Left forelimb (tissue), 1 donor: ENCODE data around the gene DNAJB12.
"Not testable (repeated sequence)": the region's sequence is repeated elsewhere in the genome, so short reads cannot be mapped to it uniquely, and the experiment has no call there.

Experiments used
- DNase-seq: peaks from one replicate; pipeline ENCODE4 v3.0.0-alpha.2; 2018; ENCODE audit warnings: low spot score

Gene DNAJB12

DNA sequence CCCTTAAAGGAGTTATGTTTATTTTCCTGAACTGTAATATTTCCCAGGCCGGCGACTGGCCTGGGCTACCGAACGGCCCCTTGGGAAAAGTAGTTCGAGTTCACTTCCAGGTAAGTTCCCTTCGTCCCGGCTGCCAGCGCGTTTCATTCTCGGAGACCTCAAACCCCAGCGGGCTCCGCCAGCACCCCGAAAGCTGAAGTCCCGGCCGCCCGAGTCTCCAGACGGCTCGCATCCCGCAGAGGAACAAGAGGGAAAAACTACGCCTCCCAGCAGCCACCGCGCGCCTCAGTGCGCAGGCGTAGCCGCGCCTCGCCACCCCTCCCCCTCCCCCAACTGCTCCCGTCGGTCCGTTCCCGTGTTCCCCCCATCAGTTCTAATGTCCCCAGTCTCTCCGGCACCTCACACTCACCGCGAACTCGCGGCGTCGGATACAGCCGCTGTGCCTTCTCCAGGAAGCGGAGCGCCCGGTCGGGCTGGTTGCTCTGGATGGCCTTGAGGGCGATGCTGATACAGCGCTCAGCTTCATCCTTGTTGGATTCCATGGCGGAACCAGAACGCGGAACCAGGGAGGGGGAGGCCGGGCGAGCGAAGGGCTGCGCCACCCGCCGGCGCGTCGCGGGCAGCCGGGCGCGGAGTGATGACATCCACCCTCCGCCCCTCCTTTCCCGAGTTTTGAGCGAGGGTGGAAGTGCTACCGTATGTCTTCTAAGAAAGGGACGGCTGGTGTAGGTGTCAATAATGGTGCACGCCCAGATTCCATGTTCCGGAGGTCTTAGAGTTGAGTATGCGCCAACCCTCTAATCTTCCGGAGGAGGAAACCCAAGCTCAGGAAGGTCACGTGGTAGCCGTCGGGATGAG lies at the start of gene DNAJB12:
TSS of gene DNAJB12 (minus strand) at position 564 of the 858 bp plus-strand sequence. CDS start at position 542, 22 bp downstream.
- peak; percentile 96 for DNase-seq

DNA sequence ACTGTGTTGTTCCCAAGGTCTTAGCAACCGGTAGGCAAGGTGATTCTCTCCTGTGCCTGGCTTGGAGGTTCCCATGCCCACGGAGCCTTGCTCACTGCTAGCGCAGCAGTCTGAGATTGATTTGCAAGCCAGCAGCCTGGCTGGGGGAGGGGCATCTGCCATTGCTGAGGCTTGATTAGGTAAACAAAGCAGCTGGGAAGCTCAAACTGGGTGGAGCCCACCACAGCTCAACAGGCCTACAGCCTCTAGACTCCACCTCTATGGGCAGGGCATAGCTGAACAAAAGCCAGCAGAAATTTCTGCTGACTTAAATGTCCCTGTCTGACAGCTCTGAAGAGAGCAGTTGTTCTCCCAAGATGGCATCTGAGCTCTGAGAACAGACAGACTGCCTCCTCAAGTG lies 40.9 kb upstream of the DNAJB12 start:
- DNase-seq = not testable (repeated sequence)

DNA sequence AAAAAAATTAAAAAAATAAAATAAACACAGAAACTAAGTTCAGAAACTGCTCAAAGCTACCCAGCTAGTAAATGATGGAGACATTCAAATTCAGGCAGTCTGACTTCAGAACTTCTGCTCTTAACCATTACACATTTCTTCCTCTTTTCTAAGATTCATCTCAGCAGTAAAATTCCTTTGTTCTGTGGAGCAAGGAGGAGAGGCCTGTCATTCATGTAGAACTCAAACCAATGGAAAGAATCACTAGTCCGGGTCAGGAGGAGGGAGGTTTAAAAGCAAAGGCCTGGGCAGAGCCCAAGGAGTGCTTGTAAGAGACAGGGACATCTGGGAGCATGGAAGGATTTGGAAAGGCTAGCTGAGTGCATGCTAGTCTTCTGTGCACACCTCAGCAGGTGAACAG lies 37.9 kb upstream of the DNAJB12 start:
- DNase-seq = no peak

DNA sequence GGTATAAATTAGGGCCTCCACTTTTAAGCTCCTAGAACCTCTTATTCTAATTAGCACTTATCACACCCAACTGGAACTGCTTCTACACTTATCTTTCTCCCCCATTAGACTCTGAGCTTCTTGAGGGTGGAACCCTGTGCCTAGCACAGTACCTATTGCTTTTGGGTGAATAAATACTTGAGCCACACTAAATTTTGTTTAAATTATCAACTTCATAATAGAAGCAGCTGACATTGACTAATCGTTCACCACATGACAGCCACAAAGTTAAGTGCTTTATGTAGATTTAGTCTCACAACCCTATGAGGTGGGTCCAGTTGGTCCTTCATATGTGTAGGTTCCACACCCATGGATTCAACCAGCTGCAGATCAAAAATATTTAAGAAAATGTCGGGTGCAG lies 36.0 kb upstream of the DNAJB12 start:
- no peak for DNase-seq

DNA sequence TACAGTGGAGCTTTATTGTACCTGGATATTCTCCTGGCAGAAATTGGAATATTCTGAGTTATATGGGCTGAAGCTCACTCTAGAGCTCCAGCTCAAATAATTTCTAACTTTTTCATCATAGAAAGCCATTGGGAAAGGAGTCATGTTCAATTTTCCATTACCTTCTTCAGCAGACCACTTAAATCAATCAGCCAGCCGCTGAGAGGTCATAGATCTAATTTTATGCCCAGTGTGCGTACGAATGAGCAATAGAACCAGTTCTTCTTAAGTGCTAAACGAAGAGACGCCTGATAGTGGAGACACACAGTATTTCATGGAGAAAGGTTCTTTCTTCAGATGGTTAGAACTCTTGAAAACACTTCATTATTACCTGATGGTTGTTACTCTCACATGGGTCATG lies 35.0 kb upstream of the DNAJB12 start:
- DNase-seq = no peak

DNA sequence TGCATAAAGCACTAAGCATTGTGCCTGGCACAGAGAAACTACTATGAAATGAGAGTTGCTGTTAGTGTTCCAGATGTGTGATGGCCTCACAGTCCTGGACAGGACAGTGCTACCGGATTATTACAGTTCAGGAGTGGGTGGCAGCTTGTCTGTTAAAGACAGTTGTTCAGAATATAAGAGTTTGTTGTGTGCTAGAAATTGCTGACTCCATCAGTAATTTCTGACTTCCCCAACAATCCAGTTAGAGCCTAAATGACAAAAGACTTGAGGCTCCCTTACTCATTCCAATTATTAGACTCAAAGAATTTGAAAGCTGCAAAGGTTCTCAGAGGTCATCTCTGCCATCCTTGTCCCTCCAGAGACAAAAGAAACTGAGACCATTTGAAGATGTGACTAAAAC lies 34.3 kb upstream of the DNAJB12 start:
- DNase-seq = no peak

DNA sequence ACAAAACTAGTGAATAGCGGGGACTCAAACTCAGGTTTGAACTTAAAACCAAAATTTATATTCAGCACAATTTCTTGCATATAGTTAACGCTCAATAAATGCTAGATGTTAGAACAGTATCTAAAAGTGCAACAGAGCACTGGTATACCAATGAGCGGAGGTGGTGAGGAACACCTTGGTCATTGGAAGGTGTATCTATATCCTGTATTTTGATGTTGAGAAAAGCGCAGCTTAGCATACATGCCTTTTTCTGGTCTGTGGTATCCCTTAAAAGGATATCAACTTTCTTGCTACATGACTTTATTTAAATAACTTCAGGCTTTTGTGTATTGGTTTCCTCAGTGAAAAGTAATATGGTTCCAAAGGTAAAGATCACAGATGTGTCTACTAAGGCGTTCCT lies 33.3 kb upstream of the DNAJB12 start:
- no peak for DNase-seq

DNA sequence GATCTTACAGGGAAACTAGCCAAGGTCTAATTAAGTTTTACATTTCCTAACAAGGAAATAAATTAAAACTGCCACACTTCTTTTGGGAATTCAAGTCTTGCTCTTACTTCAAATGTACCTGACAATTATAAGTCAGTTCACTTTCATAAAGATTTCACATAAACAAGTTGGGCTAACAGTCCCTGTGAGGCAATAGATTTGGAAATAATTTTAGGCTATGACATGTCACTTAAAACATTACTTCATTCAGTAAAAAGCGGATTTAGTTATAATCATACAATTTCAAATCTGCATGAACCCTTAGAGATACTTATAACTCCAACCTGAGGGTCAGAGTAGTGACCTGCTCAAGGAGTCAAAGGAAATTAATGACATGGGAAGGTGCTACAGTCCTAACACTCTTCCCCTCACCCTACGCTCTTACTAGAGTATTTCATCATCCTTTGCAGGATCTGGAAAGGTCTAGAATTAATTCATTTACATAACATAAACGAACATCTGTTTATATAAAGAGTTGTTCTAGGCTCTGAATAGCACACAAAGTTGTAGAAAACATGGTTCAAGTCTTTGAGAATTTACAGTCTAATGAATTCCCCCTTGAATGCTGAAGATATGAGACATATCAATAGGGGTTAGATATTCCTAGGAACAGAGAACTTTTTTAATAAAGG lies 32.3 kb upstream of the DNAJB12 start:
- DNase-seq = no peak

DNA sequence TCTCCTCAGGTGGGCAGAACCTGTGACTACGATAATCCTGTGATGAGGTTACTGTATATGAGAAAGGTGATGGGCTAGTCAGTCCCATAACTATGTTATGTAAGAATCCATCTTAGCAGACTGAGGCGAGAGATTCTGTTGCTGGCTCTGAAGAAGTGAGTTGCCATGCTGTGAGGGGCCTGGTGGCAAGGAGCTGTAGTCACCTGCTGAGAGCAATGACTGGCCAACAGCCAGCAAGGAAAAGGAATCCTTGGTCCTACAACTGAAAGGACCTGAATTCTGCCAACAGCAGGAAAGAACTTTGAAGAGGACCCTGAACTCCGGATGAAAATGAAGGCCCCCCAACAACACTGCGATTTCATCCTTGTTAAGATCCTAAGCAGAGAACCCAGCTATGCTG lies 31.0 kb upstream of the DNAJB12 start:
- no peak for DNase-seq

DNA sequence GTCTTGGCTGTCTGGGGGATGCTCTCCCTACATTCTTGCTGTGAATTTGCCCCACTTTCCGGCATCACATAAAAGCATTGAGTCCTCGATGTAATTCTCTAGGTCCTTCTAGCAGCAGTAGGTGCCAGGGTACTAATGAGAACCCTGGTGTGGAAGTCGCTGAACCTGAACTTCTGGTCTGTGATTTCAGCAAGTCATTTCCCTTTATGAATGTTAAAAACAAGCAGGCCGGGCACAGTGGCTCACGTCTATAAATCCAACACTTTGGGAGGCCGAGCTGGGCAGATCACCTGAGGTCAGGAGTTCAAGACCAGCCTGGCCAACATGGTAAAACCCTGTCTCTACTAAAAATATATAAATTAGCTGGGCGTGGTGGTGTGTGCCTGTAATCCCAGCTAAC lies 30.3 kb upstream of the DNAJB12 start:
- DNase-seq = not testable (repeated sequence)

DNA sequence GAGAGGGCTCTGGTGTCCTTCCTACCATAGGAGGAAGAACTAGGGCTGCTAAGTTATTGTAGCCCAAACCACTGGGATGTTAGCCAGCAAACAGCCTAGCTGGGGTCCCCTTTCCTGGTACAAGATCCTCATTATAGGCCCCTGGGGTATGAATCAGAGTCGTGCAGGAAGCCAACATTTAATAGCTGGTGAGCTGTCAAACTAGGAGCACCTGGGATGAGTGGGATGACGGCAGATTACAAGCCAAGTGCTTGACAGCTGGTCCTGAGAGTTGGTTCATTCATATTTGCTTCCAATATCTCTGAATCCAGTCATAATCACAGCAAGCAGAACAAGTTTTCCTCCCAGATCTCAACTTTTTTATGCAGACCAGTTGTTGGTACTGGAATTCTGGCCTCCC lies 25.1 kb upstream of the DNAJB12 start:
- no peak for DNase-seq

DNA sequence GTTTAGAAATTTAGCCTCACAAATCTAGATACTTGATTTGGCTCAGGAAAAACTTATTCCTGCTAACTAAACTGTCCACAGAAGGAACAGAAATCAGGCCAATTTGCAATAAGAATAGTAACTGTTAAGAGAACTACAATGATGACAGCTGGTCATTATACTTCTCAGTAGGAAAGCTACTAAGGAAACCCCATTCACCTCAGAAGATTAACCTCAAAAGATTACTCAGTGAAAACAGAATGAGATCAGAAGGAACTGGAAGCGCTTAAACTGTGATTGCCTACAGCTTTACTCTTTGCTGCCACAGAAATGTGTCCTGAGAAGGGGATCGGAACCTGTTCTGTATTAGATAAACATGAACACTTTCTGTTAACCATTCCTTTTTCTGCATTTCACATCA lies 24.3 kb upstream of the DNAJB12 start:
- no peak for DNase-seq

DNA sequence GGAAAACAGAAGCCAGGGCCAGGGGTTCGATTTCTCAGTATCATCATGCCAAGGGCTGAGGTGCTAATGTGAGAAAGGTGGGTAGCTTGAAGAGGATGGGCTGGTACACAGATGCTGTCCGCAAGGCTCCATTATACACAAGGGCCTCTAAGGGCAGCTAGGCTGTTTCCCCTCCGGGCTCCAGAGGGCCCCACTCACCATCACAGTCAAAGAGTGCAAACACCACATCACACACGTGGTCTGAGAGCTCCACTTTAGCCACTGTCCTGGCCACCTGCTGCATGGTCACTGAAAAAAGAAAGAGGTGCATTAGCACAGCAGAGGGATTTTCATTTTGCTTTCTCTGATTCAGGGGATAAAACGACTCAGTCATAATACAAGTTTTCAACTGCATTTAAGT lies 20.9 kb upstream of the DNAJB12 start:
- no peak for DNase-seq

DNA sequence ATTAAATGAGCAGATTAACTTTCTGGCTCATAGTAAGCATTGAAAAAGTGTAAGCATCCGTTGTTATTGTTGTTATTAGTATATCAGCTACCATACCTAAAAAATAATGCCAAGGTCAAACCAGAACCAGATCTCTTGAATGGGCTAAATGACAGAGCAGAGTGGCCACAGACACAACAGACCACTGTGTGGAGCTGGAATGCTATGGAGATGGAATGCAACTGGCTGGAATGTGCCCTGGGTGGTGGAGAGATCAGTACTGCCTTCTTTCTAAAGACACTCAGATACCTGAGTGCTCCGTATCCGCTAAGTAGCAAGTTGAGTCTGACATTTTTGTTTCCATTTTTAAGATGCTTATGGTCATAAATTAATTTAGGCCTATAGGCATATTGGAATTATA lies 20.5 kb upstream of the DNAJB12 start:
- no peak for DNase-seq

DNA sequence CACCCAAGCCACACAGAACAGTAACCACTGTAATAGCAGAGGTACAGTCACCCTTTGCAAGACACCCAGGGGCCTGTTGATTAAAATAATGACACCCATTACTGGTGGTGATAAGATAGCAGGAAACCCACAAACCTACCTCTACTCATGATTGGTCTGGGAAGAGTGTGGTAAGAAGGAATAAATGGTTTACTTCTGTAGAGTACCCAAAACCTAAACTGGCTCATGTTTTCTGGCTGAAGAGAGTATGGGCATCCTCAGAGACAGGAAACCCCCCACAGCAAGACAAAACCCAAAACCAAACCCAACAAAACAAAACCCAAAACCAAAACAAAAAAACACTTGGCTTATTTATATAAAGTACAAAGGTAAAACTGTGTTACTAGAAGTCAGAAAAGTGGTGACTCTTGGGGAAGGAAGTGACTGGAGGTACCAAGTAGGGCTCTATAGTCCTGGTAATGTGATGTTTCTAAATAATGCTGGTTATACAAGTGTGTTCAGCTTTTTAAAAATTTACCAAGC lies 15.5 kb upstream of the DNAJB12 start:
- DNase-seq = no peak

DNA sequence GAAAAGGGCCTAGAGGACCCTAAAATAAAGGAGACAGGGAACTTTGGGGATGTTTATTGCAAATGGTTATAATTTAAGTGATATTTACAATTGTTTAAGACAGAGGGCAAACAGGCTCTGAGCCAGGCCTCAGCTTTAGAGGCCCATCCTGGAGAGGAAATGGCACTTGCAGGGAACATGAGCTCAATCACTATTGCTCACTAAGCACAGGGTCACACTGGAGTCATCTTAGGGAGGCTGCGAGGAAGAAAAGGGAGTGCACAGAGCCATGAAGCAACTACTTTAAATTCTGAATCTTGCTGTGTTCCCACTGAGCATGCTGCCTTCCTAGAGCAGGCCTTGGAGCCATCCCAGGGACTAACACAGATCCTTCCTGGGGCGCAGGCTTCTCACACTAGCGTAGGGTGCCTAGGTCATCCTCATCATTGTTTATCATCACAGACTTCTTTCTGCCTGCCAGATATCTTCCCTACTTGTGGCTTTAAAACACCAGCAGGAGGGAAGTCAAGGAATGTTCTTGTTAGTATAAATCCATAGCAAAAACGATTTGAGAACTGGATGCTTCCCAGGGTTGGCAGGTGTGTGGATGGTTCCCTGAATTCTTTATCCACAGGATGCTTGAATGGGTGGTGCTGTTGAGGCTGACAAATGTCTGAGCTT lies 12.7 kb upstream of the DNAJB12 start:
- no peak for DNase-seq

DNA sequence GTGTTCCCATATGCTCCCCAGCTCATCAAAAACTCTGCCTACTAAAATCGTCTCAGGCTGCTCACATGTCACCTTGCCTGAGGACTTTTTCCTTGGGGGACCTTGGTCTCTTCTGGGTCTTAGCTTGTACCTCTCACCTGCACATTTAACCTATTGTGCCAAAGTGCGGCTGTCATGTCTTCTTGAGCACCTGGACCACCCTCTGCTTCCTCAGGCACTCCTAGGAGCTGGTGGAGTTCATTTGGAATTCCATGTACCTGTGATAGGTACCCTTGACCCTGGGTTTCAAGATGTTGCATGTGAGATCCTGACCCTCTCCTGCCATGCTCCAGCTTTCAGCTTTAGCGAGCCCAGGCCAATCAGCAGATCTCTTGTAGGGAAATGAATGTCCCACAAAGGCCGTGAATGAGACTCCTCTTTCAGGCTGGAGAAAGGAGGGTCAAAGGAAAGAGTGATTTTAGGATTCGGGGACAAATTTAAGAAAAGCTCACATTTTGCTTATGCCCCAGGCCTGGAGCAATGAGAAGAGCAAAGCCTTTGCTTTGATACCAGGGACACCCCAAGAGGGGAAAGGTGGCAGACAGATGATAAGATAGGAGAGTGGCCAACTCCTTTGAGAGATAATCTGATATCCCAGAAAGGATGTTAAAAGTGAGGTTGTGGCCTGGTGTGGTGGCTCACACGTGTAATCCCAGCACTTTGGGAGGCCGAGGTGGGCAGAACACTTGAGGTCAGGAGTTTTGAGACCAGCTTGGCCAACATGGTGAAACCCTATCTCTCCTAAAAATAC lies 10.6 kb upstream of the DNAJB12 start:
- no peak for DNase-seq

DNA sequence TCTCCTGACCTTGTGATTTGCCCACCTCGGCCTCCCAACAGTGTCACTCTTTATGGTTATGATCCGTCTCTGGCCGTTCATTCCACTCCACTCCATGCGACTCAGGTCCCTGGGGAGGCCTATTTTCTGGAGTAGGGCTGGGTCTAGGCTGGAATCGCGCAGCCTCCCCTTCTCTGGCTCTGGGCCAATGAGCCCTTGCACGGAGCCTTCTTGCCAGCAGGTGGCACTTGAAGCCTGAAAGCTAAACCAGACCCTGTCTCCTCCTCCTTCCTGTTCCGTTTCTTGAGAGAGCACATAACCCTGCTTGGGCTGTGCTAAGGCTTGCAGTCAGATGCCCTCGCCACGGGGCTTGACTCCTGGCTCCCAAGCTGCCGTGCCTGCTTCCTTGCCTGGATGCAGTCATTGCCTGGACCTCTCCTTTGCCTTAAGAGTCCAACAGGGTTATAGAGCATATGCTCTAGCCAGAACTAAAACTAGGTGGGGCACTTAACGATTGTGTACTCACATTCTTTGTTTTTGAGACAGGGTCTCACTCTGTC lies 9.6 kb upstream of the DNAJB12 start:
- peak; percentile 91 for DNase-seq

DNA sequence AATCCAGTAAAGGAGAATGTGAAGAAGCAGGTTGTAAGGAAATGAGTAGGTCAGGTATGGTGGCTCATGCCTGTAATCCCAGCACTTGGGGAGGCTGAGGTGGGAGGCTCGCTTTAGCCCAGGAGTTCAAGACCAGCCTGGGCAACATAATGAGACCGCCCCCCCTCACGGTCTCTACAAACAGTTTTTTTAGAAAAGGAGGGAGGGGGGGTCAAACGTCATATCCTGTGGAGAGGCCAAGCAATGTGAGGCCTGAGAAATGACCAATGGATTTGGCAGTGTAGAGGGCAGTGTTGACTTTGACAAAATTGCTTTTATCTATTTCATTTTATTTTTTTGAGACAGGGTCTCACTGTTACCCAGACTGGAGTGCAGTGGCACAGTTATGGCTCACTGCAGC lies 2.3 kb upstream of the DNAJB12 start:
- DNase-seq = no peak

DNA sequence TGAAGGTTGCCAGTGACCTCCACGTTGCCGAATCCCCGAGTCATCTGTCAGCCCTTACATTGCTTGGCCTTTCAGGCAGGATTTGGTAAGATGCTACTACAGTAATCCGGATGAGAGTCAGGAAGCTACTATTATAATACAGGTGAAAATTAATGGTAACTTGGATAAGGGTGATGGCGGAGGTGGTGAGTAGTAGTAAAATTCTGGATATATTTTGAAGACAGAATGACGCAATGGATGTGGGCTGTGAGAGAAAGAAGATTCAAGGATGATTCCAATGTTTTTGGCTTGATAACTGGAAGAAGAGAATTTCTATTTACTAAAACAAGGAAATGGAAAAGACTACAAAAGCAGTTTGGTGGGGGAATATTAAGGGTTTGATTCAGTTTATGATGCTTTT lies 1.4 kb upstream of the DNAJB12 start:
- DNase-seq = no peak

DNA sequence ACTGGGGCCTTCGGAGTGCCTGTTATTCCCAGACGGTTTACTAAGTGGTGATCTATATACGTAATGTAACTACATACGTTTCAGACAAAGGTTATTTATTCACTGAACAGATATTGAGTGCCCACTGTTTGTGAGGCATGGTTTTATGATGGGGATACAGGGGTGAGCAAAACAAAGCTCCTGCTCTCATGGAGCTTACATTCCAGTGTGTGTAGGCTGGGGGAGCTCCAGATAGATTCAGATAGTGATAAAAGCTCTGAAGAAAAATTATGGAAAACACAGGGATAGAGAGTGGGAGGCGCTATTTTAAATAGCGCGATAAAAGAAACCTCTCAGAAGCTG lies 466 bp upstream of the DNAJB12 start:
- DNase-seq = no peak

DNA sequence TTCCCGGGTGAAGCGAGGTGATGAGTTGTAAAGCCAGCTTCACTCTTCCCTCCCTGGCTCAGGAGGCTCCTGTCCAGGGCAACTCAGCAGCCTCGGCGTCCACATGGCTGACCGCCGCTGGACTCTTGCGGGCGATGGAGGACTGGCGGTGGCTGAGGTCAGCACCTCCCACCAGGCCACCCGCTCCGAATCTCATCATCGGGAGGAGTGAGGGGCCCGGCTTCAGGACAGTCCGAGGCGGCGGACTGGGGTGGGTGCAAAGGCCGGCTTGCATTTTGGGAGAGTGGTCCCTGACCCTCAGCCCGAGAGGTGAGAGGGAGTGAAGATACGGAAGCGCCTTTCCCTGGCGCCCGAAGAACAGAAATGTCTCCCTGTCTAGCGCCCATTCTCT lies 759 bp downstream of the DNAJB12 start:
- no peak for DNase-seq
